ENCODE measurements around the gene EMX1.

DNA sequence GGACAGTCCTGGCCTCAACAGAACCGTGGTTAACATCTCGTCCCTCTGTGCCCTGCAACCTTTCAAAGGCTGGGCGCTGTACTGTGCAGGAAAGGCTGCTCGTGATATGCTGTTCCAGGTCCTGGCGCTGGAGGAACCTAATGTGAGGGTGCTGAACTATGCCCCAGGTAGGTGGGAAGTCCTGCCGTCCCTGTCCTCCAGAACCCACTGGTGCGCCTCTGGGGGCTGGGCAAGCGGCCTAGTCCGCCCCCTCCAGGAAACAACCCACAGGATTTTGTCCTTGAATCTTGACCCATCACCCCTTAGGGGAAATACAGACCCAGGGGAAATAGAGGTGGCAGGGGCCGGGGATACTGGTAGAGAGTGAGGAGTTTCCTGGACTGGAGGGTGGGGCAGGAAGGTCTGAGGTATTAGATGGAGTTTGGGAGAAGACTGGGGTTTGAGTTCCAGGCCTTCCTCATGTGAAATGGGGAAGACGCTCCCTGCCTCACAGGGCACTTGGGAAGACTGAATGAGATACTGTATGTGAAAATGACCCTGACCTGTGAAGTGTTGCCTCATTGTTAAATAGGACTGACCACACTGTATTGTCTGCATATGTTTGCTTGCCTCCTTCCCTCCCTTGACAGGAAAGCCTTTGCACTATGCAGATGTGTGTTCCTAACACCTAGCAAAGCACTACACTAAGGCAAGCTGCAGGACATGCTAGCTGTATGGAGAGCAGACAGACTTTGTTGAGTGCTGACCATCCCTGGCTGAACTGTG is 28.7 kb upstream of the EMX1 start:
- TF ChIP-seq EEA1 (CRISPR knock-in tag; IDR thresholded peaks at IDR 0.05; ENCODE audit: borderline replicate concordance) (no peak), ZNF263 (CRISPR knock-in tag; IDR thresholded peaks at IDR 0.05) (peak; percentile 45; the same call in 1 of the 2 replicates), REPIN1 (CRISPR knock-in tag; IDR thresholded peaks at IDR 0.05; ENCODE audit: borderline replicate concordance, low read depth) (no peak)

Measured in HepG2 (cell line).